ENCODE data around the gene CYTH4.

- TF ChIP-seq EP300 (IDR thresholded peaks at IDR 0.05), result no peak
- TF ChIP-seq CTCF (IDR thresholded peaks at IDR 0.05), result no peak
Measured at GRCh38 chr22:37235897-37236607, 46.3 kb upstream of the CYTH4 start.
